ENCODE data around the gene ZNF79.

ZNF79 gene

DNA sequence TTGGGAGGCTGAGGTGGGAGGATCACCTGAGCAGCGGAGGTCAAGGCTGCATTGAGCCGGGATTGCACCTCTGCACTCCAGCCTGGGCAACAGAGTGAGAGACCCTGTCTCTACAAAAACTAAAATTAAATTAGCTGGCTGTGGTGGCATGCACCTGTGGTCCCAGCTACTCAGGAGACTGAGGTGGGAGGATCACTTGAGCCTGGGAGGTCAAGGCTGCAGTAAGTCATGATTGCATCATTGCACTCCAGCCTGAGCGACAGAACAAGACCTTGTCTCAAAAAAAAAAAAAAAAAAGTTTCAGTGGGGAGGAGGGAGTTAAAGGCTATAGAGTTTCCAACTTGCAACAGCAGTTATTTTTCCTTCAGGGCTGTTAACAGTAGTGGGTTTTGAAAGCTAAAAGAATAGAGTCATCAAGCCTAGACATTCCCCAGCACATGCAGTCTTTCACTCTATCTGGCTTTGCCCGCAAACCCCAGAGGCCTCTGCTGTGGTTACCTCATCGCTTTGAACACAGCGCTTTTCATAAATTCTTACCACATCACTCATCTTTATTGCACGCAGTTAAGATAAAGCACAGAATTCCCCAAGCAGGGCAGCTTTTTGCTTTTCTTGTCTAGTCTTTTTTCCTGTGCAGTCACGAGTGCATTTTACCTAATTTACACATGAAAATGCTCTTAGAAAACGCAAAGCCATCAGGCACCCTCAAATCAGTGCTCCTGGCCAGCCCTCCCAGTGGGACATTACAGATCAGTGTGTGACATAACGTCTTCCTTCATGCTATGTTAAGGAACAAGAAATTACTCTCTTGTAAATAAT, 35.9 kb upstream of the ZNF79 start:
- no peak for TF ChIP-seq CSDC2 (CRISPR knock-in tag; IDR thresholded peaks at IDR 0.05)
- TF ChIP-seq, protein P1, sequence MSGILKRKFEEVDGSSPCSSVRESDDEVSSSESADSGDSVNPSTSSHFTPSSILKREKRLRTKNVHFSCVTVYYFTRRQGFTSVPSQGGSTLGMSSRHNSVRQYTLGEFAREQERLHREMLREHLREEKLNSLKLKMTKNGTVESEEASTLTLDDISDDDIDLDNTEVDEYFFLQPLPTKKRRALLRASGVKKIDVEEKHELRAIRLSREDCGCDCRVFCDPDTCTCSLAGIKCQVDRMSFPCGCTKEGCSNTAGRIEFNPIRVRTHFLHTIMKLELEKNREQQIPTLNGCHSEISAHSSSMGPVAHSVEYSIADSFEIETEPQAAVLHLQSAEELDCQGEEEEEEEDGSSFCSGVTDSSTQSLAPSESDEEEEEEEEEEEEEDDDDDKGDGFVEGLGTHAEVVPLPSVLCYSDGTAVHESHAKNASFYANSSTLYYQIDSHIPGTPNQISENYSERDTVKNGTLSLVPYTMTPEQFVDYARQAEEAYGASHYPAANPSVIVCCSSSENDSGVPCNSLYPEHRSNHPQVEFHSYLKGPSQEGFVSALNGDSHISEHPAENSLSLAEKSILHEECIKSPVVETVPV (CRISPR knock-in tag; IDR thresholded peaks at IDR 0.05): no peak
- peak; percentile 94 for TF ChIP-seq CREB5 (CRISPR knock-in tag; IDR thresholded peaks at IDR 0.05; ENCODE audit: low read depth)
- TF ChIP-seq ISL1 (CRISPR knock-in tag; IDR thresholded peaks at IDR 0.05): peak; percentile 86
- TF ChIP-seq, protein P2, sequence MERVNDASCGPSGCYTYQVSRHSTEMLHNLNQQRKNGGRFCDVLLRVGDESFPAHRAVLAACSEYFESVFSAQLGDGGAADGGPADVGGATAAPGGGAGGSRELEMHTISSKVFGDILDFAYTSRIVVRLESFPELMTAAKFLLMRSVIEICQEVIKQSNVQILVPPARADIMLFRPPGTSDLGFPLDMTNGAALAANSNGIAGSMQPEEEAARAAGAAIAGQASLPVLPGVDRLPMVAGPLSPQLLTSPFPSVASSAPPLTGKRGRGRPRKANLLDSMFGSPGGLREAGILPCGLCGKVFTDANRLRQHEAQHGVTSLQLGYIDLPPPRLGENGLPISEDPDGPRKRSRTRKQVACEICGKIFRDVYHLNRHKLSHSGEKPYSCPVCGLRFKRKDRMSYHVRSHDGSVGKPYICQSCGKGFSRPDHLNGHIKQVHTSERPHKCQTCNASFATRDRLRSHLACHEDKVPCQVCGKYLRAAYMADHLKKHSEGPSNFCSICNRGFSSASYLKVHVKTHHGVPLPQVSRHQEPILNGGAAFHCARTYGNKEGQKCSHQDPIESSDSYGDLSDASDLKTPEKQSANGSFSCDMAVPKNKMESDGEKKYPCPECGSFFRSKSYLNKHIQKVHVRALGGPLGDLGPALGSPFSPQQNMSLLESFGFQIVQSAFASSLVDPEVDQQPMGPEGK (CRISPR knock-in tag; IDR thresholded peaks at IDR 0.05; ENCODE audit: borderline replicate concordance): no peak
- TF ChIP-seq, protein P3, sequence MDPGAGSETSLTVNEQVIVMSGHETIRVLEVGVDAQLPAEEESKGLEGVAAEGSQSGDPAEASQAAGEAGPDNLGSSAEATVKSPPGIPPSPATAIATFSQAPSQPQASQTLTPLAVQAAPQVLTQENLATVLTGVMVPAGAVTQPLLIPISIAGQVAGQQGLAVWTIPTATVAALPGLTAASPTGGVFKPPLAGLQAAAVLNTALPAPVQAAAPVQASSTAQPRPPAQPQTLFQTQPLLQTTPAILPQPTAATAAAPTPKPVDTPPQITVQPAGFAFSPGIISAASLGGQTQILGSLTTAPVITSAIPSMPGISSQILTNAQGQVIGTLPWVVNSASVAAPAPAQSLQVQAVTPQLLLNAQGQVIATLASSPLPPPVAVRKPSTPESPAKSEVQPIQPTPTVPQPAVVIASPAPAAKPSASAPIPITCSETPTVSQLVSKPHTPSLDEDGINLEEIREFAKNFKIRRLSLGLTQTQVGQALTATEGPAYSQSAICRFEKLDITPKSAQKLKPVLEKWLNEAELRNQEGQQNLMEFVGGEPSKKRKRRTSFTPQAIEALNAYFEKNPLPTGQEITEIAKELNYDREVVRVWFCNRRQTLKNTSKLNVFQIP (CRISPR knock-in tag; IDR thresholded peaks at IDR 0.05; ENCODE audit: borderline replicate concordance, low read depth): no peak
- TF ChIP-seq, protein P4, sequence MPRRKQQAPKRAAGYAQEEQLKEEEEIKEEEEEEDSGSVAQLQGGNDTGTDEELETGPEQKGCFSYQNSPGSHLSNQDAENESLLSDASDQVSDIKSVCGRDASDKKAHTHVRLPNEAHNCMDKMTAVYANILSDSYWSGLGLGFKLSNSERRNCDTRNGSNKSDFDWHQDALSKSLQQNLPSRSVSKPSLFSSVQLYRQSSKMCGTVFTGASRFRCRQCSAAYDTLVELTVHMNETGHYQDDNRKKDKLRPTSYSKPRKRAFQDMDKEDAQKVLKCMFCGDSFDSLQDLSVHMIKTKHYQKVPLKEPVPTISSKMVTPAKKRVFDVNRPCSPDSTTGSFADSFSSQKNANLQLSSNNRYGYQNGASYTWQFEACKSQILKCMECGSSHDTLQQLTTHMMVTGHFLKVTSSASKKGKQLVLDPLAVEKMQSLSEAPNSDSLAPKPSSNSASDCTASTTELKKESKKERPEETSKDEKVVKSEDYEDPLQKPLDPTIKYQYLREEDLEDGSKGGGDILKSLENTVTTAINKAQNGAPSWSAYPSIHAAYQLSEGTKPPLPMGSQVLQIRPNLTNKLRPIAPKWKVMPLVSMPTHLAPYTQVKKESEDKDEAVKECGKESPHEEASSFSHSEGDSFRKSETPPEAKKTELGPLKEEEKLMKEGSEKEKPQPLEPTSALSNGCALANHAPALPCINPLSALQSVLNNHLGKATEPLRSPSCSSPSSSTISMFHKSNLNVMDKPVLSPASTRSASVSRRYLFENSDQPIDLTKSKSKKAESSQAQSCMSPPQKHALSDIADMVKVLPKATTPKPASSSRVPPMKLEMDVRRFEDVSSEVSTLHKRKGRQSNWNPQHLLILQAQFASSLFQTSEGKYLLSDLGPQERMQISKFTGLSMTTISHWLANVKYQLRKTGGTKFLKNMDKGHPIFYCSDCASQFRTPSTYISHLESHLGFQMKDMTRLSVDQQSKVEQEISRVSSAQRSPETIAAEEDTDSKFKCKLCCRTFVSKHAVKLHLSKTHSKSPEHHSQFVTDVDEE (CRISPR knock-in tag; IDR thresholded peaks at IDR 0.05): no peak
- no peak for TF ChIP-seq ZC3H10 (CRISPR knock-in tag; IDR thresholded peaks at IDR 0.05)
- no peak for TF ChIP-seq ZNF565 (CRISPR knock-in tag; conservative IDR thresholded peaks at IDR 0.05; ENCODE audit: low read depth)
- TF ChIP-seq TCF4 (CRISPR knock-in tag; IDR thresholded peaks at IDR 0.05; ENCODE audit: borderline replicate concordance): no peak; the same call in 1 of the 2 replicates
- no peak for TF ChIP-seq ZFP3 (CRISPR knock-in tag; IDR thresholded peaks at IDR 0.05)
- no peak for TF ChIP-seq GLIS3 (CRISPR knock-in tag; IDR thresholded peaks at IDR 0.05)
- no peak for TF ChIP-seq SNAI2 (CRISPR knock-in tag; IDR thresholded peaks at IDR 0.05)
- ATAC-seq: peak; percentile 99

DNA sequence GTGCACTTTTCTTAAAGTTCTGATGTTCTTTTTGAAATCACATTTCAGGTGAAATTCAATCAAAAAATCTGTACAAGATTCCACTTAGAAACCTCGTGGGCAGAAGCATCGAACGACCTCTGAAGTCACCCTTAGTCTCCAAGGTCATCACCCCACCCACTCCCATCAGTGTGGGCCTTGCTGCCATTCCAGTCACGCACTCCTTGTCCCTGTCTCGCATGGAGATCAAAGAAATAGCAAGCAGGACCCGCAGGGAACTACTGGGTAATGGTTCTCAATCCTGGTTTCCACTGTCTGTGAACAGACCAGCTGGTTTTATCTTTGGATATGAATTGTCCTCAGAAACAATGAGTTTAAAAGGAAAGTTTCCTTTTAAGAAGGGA, 35.3 kb upstream of the ZNF79 start:
- no peak for TF ChIP-seq RARB (CRISPR knock-in tag; IDR thresholded peaks at IDR 0.05)
- TF ChIP-seq CREB5 (CRISPR knock-in tag; IDR thresholded peaks at IDR 0.05; ENCODE audit: low read depth): no peak
- peak; percentile 5; the same call in 1 of the 3 replicates for ATAC-seq

DNA sequence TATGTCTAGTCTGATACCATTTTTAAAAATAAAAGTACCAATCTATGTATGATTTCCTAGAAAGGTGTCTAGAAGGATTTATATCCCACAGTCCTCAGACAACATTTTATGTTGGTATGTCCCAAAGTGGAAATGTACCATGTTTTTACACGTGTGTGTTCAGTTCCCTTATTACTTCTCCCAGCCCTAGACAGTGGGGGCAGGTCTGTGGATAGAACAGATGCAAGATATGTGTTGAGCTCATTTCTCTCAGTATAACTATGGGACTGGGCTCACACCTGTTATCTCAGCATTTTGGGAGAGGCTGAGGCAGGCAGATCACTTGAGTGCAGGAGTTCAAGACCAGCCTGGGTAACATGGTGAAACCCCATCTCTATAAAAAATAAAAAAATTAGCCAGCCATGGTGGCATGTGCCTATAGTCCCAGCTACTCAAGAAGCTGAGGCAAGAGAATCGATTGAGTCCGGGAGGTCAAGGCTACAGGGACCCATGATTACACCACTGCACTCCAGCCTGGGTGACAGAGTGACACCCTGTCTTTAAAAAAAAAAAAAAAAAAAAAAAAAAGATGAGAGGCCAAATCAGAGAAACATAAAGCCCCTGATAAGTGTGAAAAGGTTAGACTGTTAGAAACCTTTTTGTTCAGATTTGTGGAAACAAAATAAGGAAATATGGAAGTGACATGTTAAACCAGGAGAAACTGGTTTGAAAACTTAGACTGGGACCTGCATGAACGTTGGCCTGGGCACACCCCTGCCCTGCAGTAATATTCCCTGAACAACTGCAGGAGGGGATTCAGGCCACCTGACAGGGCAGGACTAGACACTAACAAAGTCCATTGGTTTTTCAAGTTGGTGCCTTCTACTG, 34.6 kb upstream of the ZNF79 start:
- no peak for ATAC-seq
- TF ChIP-seq ZFP30 (CRISPR knock-in tag; IDR thresholded peaks at IDR 0.05): no peak
- no peak for TF ChIP-seq PPARA (CRISPR knock-in tag; IDR thresholded peaks at IDR 0.05; ENCODE audit: borderline replicate concordance)
- no peak for TF ChIP-seq ZFP3 (CRISPR knock-in tag; IDR thresholded peaks at IDR 0.05)
- TF ChIP-seq, protein P4 (CRISPR knock-in tag; IDR thresholded peaks at IDR 0.05): no peak
- no peak for TF ChIP-seq ESRRG (CRISPR knock-in tag; IDR thresholded peaks at IDR 0.05)
- no peak for TF ChIP-seq GLIS3 (CRISPR knock-in tag; IDR thresholded peaks at IDR 0.05)
- TF ChIP-seq ZNF70 (CRISPR knock-in tag; IDR thresholded peaks at IDR 0.05): no peak
- TF ChIP-seq CREB5 (CRISPR knock-in tag; IDR thresholded peaks at IDR 0.05; ENCODE audit: low read depth): no peak
- no peak for TF ChIP-seq TCF4 (CRISPR knock-in tag; IDR thresholded peaks at IDR 0.05; ENCODE audit: borderline replicate concordance)

All from SK-N-SH treated with all-trans-retinoic acid at 6 μM for 48 hours (cell line).